ENCODE data around the gene SLC39A1. TPM values are rescaled to one million over a fixed set of nuclear protein-coding genes. Genes with fewer than 3 reads are reported as not detected.

SLC39A1 gene
- total and polyA plus RNA-seq, 9 of the 15 experiments (the other 6 are each of a cell fraction or from before 2014, with no cell fraction given): 9.9 to 81.1 (median 62.7) TPM

GRCh38 chr1:153990468-153991150, 27.3 kb upstream of the SLC39A1 start, which contains the start of gene RPS27 (continued):
- TF ChIP-seq, protein P1, sequence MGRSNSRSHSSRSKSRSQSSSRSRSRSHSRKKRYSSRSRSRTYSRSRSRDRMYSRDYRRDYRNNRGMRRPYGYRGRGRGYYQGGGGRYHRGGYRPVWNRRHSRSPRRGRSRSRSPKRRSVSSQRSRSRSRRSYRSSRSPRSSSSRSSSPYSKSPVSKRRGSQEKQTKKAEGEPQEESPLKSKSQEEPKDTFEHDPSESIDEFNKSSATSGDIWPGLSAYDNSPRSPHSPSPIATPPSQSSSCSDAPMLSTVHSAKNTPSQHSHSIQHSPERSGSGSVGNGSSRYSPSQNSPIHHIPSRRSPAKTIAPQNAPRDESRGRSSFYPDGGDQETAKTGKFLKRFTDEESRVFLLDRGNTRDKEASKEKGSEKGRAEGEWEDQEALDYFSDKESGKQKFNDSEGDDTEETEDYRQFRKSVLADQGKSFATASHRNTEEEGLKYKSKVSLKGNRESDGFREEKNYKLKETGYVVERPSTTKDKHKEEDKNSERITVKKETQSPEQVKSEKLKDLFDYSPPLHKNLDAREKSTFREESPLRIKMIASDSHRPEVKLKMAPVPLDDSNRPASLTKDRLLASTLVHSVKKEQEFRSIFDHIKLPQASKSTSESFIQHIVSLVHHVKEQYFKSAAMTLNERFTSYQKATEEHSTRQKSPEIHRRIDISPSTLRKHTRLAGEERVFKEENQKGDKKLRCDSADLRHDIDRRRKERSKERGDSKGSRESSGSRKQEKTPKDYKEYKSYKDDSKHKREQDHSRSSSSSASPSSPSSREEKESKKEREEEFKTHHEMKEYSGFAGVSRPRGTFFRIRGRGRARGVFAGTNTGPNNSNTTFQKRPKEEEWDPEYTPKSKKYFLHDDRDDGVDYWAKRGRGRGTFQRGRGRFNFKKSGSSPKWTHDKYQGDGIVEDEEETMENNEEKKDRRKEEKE (IDR thresholded peaks at IDR 0.05; ENCODE audit: borderline replicate concordance in 1 of 2, control insufficient read depth in 1 of 2, low read depth in 2 of 2, low read length in 1 of 2): 0 out of 4 replicates have a peak, but pooled peaks of 1 of the 2 experiments have one; percentile 22
- TF ChIP-seq RBM17 (IDR thresholded peaks at IDR 0.05; ENCODE audit: borderline replicate concordance, low read depth, low read length) (no peak), GABPB1 (CRISPR knock-in tag; IDR thresholded peaks at IDR 0.05) (peak; percentile 97), HSF4 (CRISPR knock-in tag; IDR thresholded peaks at IDR 0.05; ENCODE audit: borderline replicate concordance) (no peak), ELF1 (tag; IDR thresholded peaks at IDR 0.05) (peak; percentile 97), STAG1 (CRISPR knock-in tag; IDR thresholded peaks at IDR 0.05; ENCODE audit: borderline replicate concordance) (no peak), ZZZ3 (IDR thresholded peaks at IDR 0.05) (no peak), ZNF445 (CRISPR knock-in tag; IDR thresholded peaks at IDR 0.05; ENCODE audit: low read depth) (no peak), FOSL1 (tag; conservative IDR thresholded peaks at IDR 0.05) (peak; percentile 67), CBX5 (IDR thresholded peaks at IDR 0.05; ENCODE audit: borderline replicate concordance, low read depth) (no peak), SMC3 (conservative IDR thresholded peaks at IDR 0.05; ENCODE audit: insufficient read depth, low read depth, low read length) (no peak), MTA2 (IDR thresholded peaks at IDR 0.05; ENCODE audit: low read depth) (no peak), ZNF436 (CRISPR knock-in tag; IDR thresholded peaks at IDR 0.05) (no peak), ZNF551 (CRISPR knock-in tag; IDR thresholded peaks at IDR 0.05) (no peak), CREM (IDR thresholded peaks at IDR 0.05; ENCODE audit: low read depth) (peak; percentile 98), DPF2 (IDR thresholded peaks at IDR 0.05) (peak; percentile 25; the same call in 1 of the 2 replicates), PHB2 (IDR thresholded peaks at IDR 0.05; ENCODE audit: low read depth) (no peak), E2F3 (CRISPR knock-in tag; IDR thresholded peaks at IDR 0.05) (no peak), CHAMP1 (IDR thresholded peaks at IDR 0.05) (peak; percentile 61; the same call in 1 of the 2 replicates), HNRNPL (IDR thresholded peaks at IDR 0.05; ENCODE audit: low read depth, low read length) (no peak), NFIX (CRISPR knock-in tag; IDR thresholded peaks at IDR 0.05; ENCODE audit: low read depth) (no peak)
- TF ChIP-seq, protein P2, sequence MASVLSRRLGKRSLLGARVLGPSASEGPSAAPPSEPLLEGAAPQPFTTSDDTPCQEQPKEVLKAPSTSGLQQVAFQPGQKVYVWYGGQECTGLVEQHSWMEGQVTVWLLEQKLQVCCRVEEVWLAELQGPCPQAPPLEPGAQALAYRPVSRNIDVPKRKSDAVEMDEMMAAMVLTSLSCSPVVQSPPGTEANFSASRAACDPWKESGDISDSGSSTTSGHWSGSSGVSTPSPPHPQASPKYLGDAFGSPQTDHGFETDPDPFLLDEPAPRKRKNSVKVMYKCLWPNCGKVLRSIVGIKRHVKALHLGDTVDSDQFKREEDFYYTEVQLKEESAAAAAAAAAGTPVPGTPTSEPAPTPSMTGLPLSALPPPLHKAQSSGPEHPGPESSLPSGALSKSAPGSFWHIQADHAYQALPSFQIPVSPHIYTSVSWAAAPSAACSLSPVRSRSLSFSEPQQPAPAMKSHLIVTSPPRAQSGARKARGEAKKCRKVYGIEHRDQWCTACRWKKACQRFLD (CRISPR knock-in tag; IDR thresholded peaks at IDR 0.05): peak; percentile 72; the same call in 1 of the 2 replicates
